NB4 (cell line): ENCODE data around the gene MOB2.

Experiments
- DNase-seq: peaks from one replicate; pipeline ENCODE4 v3.0.0; 2010; ENCODE audit warnings: low read depth
- H3K4me3 ChIP-seq: one replicate; pipeline ENCODE4 v1.5.1; 2011; ENCODE audit warnings: mild to moderate bottlenecking, low read depth, low read length, moderate library complexity
- MYC ChIP-seq: IDR thresholded peaks from 2 replicates; pipeline ENCODE4 v1.6.1; 2011; ENCODE audit warnings: low read depth, low read length
- POLR2A ChIP-seq: IDR thresholded peaks from 2 replicates; pipeline ENCODE4 v1.6.1; 2011; ENCODE audit warnings: mild to moderate bottlenecking; ENCODE audit not compliant: insufficient read length; ENCODE audit errors: extremely low read depth
- TF ChIP-seq, protein P1 (sequence below): IDR thresholded peaks from one replicate; pipeline ENCODE4 v1.5.1; 2012; ENCODE audit warnings: low read depth, low read length
- TF ChIP-seq, protein P2 (sequence below): IDR thresholded peaks from 2 replicates; pipeline ENCODE4 v1.6.1; 2011; ENCODE audit warnings: low read depth, low read length

MOB2 gene

DNA sequence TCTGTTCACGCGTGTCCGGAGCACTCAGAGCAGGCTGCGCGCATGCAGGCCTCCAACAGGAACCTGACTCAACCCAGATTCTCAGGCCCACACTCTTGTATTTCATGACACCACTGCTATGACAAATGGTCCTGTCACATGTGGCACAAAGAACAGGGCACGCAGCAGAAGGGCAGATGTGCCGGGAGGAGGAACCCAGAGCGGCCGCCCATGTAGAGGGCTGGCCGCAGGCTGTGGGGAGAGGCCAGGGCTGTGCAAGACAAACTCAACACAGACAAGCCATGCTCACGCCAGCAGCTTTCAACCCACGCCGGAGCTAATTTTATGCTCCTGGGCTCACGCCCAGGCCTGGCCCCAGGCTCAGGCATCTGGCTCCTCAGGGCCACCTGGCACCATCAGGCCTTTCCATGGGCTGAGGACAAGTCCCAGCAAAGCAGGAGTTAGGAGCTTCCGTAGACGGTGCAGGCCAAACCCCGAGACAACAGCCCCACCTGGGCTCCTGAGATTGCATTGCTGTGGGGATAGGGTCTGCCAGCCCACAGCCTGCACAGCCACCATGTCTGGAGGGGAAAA, 45.5 kb upstream of the MOB2 start:
- DNase-seq, result no peak
- H3K4me3 ChIP-seq, result no peak overlapping the region
- TF ChIP-seq MYC (no peak), POLR2A (no peak)
- TF ChIP-seq, protein P1, sequence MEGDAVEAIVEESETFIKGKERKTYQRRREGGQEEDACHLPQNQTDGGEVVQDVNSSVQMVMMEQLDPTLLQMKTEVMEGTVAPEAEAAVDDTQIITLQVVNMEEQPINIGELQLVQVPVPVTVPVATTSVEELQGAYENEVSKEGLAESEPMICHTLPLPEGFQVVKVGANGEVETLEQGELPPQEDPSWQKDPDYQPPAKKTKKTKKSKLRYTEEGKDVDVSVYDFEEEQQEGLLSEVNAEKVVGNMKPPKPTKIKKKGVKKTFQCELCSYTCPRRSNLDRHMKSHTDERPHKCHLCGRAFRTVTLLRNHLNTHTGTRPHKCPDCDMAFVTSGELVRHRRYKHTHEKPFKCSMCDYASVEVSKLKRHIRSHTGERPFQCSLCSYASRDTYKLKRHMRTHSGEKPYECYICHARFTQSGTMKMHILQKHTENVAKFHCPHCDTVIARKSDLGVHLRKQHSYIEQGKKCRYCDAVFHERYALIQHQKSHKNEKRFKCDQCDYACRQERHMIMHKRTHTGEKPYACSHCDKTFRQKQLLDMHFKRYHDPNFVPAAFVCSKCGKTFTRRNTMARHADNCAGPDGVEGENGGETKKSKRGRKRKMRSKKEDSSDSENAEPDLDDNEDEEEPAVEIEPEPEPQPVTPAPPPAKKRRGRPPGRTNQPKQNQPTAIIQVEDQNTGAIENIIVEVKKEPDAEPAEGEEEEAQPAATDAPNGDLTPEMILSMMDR, result no peak
- TF ChIP-seq, protein P2, sequence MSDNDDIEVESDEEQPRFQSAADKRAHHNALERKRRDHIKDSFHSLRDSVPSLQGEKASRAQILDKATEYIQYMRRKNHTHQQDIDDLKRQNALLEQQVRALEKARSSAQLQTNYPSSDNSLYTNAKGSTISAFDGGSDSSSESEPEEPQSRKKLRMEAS, result no peak

DNA sequence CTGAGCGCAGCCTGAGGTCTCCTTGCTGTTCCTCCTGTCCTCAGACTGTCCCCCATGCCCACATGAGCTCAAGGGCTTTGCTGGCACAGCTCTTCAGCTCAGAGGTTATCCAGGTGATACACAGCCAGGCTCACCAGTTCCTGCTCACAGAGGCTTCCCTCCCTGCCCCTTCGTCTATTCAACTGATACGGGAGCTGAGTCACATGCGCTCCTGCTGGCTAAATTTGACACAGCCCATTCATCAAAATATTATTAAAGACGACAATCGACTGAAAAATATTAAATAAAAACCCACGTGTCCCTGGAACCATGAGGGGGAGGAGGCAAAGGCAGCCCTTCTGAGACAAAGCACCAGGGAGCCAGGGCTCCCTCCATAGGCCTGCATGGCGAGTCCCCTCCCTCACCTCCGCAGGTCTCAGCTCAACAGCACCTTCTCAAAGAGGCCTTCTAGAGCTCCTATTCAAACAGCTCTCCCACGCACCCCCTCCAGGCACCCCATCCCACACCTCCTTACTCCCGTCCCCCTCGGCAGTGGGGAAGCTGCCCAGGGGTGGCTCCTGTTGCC, 45.0 kb upstream of the MOB2 start:
- no peak overlapping the region for H3K4me3 ChIP-seq
- TF ChIP-seq, protein P2, result no peak
- TF ChIP-seq, protein P1, result no peak
- no peak for DNase-seq

DNA sequence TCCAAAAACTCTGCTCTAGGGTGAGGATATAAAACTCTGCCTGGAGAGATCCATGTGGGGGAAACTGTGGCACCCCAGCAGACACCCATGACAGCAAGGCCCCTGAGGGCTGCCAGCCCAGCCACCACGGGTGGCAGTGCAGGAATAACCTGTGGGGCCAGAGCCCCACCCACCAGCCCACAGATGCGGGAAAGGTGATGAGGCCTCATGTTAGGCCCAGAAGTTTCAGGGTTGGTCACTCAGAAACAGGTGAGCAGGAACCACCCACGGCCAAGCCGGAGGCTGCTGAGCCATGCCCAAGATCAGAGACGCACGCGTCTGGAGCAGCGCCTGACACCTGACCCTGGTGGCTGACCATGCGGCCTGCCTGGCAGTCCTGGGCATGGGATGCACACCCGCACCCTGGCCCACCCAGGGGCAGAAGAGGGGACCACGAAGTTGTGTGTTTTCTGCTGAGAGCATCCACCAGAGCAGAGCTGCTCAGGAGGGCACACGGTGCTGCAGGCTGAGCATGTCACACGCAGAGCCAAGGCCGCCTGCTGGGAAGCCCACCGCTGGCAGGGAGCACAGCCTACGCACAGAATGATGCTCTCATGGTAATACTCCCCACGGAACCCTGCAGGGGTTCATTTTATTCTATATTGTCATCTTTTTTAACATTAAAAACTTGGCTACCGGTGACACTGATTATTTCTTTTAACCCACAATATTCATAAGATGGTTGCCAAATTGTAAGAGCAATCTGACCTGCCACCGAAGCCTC, 44.3 kb upstream of the MOB2 start:
- TF ChIP-seq, protein P1, result no peak
- TF ChIP-seq, protein P2, result no peak
- TF ChIP-seq POLR2A (no peak), MYC (no peak)
- H3K4me3 ChIP-seq, result no peak overlapping the region
- no peak for DNase-seq

DNA sequence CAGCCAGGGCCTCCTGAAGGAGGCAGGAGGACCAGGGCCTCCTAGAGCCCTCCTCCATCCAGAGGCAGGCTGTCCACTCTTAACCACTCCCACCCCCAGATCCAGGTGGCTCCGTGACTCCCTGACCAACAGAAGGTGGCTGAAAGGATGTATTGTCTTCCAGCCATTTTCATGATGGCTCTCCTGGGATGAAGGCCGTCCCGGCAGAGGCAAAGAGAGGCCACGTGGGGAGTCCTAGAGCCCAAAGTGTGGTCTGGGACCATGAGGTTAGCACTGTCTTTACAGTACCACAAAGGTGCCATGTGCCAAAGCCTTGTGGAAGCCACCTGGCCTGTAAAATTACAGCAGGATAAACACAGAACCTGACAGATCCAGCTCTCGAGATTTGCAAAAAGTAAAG, 43.2 kb upstream of the MOB2 start:
- DNase-seq, result no peak
- TF ChIP-seq, protein P1, result no peak
- no peak for TF ChIP-seq MYC
- no peak for TF ChIP-seq POLR2A
- TF ChIP-seq, protein P2, result no peak
- no peak overlapping the region for H3K4me3 ChIP-seq

DNA sequence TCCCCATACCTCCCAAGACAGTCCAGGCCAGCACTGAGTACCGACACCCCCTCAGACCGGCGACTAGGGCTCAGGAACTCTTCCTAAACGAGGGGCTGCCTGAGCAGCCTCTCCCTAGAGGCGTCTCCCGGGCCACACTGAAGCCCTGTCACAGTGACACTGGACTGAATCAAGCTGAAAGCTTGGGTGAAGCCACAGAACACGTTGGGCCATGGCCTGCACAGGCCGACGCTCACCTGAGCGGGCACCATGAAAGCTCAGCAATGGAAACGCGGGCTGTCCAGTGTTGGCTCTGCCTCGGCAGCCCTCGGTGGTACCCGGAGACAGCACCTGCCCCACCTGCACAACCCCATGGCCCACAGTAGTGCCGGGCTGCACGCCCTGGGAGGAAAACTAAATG, 42.7 kb upstream of the MOB2 start:
- DNase-seq, result no peak
- TF ChIP-seq, protein P1, result no peak
- TF ChIP-seq POLR2A (no peak), MYC (no peak)
- TF ChIP-seq, protein P2, result no peak
- no peak overlapping the region for H3K4me3 ChIP-seq
